ENCODE data around the gene TENT5D.

GRCh38 chrX:80412042-80412441, 8.2 kb upstream of the TENT5D start:
- TF ChIP-seq CTCF (IDR thresholded peaks at IDR 0.05; ENCODE audit: borderline replicate concordance, extremely low read depth, low read length, poor library complexity, severe bottlenecking), result no peak
- TF ChIP-seq EZH2 (IDR thresholded peaks at IDR 0.05; ENCODE audit: borderline replicate concordance, low read depth, low read length, severe bottlenecking), result no peak
